ENCODE data around the gene TAPT1. TPM values are rescaled to one million over a fixed set of nuclear protein-coding genes. Genes with fewer than 3 reads are reported as not detected.

The TAPT1 gene
- total RNA-seq, 1 donor from 2014 or later: 25.3 TPM

- Histone ChIP-seq H3K79me2 (ENCODE audit: insufficient read depth, low read length) (no peaks in the 10 kb centered on the region), H3K4me2 (ENCODE audit: low read length) (no peak overlapping the region)
- DNase-seq (ENCODE audit: low read depth): no peak
Observed at GRCh38 chr4:16110661-16111290, 115.5 kb downstream of the TAPT1 start.

More at GRCh38 chr4:16110661-16111290, 115.5 kb downstream of the TAPT1 start:
- Mint-ChIP-seq H3K27me3 (ENCODE audit: low read depth, unreplicated experiment) (peaks cover 20% of the 10 kb centered on the region), H3K4me1 (ENCODE audit: low read depth, unreplicated experiment) (no peaks in the 10 kb centered on the region), H3K27ac (ENCODE audit: unreplicated experiment) (no peak overlapping the region), H3K4me3 (ENCODE audit: unreplicated experiment) (no peak overlapping the region), H3K9me3 (ENCODE audit: unreplicated experiment) (peaks cover 8% of the 10 kb centered on the region), H3K36me3 (ENCODE audit: low read depth, unreplicated experiment) (no peaks in the 10 kb centered on the region)
- Histone ChIP-seq H3K36me3 (ENCODE audit: insufficient read depth, low read length) (no peaks in the 10 kb centered on the region), H4K20me1 (ENCODE audit: insufficient read depth, low read length) (no peaks in the 10 kb centered on the region), H3K9ac (ENCODE audit: low read length) (no peak overlapping the region), H3K9me3 (ENCODE audit: insufficient read depth, low read depth, low read length) (no peaks in the 10 kb centered on the region), H2AFZ (ENCODE audit: low read depth, low read length) (no peak overlapping the region), H3K4me1 (ENCODE audit: insufficient read depth, low read length) (no peaks in the 10 kb centered on the region), H3K27ac (ENCODE audit: low read depth, low read length) (no peak overlapping the region), H3K4me3 (ENCODE audit: insufficient read depth, low read depth, low read length) (no peak overlapping the region), H3K27me3 (ENCODE audit: insufficient read depth, low read length) (peaks cover 18% of the 10 kb centered on the region)
- TF ChIP-seq CTCF (IDR thresholded peaks at IDR 0.05; ENCODE audit: insufficient read depth, low read depth, low read length): no peak
- no peak for TF ChIP-seq EZH2 (IDR thresholded peaks at IDR 0.05; ENCODE audit: insufficient read depth, low read length)
- FAIRE-seq: no peak

Other genes starting within 250 kb of the TAPT1 start
- 34.5 and 38.0 TPM in 2 replicates for gene PROM1, start 142.4 kb downstream of the TAPT1 start, total RNA-seq